Sigmoid colon (tissue), 4 donors: ENCODE data around the gene MAP3K7.

Experiments
- CTCF ChIP-seq, 4 experiments: fragments of 450-650 bp in 3 of 4; fragments of 200-600 bp in 1 of 4; IDR thresholded peaks; one replicate each; pipeline ENCODE4 v1.5.1; 2016 to 2019; ENCODE audit warnings: antibody characterized with exemption in 4 of 4, mild to moderate bottlenecking in 3 of 4, moderate library complexity in 2 of 4
- EP300 ChIP-seq, 4 donors: sonication (generic); formaldehyde crosslinking; IDR thresholded peaks; one replicate each; pipeline ENCODE4 v1.6.1; 2017; ENCODE audit warnings: antibody characterized with exemption in 4 of 4
- POLR2A ChIP-seq, 2 donors: fragments of 450-650 bp; IDR thresholded peaks; one replicate each; pipeline ENCODE4 v1.6.1; 2016; ENCODE audit warnings: antibody characterized with exemption in 2 of 2, mild to moderate bottlenecking in 2 of 2, moderate library complexity in 2 of 2
- POLR2AphosphoS5 ChIP-seq, 4 donors: sonication (generic); formaldehyde crosslinking; IDR thresholded peaks; one replicate each; pipeline ENCODE4 v1.6.1; 2017; ENCODE audit warnings: antibody characterized with exemption in 4 of 4

GRCh38 chr6:90545448-90545847, 41.4 kb downstream of the MAP3K7 start:
- no peak for TF ChIP-seq CTCF (IDR thresholded peaks at IDR 0.05)
- no peak for TF ChIP-seq POLR2A (IDR thresholded peaks at IDR 0.05)
- no peak for TF ChIP-seq POLR2AphosphoS5 (IDR thresholded peaks at IDR 0.05)
- no peak for TF ChIP-seq EP300 (IDR thresholded peaks at IDR 0.05)
